GM18907 (cell line): ENCODE data around the gene CYP21A2.

Source experiments
- ATAC-seq: cut with Tn5 transposase; IDR thresholded peaks from one replicate; pipeline ENCODE4 v1.9.1; 2021; ENCODE audit warnings: mild to moderate bottlenecking, moderate library complexity; ENCODE audit not compliant: unreplicated experiment

CYP21A2 gene

DNA sequence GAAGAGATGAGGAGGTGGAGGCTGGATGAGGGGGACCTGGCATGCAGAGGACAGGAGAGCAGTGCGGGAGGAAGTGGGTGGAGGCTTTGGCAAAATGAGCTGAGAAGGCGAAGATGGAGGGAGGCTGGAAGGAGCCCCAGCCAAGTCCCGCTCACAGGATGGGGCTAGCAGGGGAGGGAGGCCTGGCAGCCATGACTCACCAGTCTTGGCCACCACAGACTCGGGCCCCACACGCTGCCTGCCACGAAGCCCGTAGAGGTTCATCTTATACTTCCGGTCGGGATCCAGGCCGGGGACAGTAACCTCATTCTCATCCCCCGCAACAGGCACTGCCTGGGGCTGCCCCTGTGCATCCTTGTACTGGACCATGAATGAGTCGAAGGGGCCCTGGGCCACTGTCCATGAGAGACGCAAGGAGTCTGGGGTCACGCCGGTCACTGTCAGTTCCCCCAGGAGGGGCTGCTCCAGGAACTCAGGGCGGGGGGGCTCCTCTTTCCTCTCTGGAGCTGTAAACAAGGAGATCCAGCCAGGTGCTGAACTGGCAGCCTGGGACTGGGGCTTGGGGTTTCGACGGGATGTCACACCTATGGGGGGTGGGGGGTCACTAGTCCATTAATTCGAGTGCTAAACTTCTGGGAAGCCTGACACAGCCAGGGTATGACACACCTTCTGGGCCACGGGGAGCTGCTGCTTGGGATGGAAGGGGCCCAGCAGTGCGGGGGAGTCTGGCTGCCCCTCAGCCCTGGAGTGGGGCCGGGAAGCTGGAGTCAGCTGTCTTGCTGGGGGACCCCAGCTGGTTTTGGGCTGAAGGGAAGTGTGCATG is 43.2 kb downstream of the CYP21A2 start:
- ATAC-seq: no peak

DNA sequence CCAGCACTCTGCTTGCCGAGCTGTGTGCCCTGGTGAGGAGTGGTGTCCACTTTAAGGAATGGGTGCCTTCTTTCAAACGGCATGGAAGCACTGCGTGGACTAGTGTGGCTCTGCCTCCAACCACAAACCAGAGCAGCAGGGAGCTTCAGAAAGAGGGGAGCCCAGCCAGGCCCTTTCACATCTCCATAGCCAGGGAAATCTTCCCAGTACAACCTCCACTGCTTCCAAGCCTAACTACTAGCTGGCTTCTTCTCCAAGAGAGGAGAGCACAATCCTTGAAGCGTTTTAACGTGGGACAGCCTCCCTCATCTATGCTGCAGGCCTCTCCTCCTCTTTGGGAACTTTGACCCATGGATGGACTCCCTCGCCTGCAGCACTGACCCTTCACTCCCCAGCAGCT is 44.3 kb downstream of the CYP21A2 start:
- ATAC-seq: no peak

DNA sequence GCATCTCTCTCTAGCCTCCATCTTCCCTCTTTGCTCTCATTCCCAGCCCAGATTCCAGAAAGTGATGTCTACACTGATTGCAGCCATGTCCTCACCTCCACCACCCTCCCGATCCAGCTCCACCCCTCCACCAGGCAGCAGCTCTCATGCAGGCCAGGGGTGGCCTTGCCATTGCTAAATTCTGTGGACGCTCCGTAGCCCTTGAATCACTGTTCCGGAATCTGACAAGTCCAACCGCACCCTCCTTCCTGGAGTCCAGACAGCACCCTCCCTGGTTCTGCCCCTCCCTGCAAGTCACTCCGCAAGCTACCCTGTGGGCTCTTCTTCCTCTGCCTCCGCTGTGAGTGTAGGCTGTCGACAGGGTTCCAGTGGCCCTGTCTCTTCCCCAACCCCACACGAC is 44.7 kb downstream of the CYP21A2 start:
- ATAC-seq: no peak

- ATAC-seq: no peak
Measured at GRCh38 chr6:32083812-32084768, 45.9 kb downstream of the CYP21A2 start.

- ATAC-seq: no peak
Measured at GRCh38 chr6:32084780-32085179, 46.6 kb downstream of the CYP21A2 start.

DNA sequence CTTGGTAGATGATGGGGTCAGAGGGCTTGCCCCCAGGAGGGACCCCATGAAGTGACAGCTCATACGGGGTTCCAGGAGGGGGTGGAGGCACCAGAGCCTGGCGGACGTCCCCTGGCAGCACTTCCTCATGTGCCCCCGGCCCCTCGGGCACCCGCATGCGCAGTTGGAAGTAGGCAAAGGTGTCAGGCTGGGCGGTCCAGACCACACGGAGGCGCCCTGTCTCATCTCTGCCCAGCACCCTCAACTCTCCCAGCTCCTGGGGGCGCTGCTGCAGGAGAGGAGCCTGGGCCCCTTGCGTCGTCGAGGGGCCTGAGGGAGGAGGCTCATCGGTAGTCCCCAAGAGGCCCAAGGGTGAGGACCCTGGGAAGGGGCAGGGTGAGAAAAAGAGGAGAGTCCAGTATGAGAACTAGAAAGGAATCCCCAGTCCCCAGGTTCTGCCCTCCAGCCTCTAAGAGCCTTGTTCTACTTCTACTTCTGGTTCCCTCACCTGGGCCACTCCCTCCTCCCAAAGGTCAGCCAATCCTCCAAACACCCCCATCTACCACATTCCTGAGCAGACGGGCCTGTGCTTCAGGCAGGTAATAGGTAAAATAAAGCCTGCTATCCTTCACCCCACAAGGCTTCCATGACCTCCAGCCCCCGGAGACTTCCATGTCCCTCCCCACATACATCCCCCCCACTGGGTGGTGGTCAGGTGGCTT is 47.7 kb downstream of the CYP21A2 start:
- no peak for ATAC-seq

DNA sequence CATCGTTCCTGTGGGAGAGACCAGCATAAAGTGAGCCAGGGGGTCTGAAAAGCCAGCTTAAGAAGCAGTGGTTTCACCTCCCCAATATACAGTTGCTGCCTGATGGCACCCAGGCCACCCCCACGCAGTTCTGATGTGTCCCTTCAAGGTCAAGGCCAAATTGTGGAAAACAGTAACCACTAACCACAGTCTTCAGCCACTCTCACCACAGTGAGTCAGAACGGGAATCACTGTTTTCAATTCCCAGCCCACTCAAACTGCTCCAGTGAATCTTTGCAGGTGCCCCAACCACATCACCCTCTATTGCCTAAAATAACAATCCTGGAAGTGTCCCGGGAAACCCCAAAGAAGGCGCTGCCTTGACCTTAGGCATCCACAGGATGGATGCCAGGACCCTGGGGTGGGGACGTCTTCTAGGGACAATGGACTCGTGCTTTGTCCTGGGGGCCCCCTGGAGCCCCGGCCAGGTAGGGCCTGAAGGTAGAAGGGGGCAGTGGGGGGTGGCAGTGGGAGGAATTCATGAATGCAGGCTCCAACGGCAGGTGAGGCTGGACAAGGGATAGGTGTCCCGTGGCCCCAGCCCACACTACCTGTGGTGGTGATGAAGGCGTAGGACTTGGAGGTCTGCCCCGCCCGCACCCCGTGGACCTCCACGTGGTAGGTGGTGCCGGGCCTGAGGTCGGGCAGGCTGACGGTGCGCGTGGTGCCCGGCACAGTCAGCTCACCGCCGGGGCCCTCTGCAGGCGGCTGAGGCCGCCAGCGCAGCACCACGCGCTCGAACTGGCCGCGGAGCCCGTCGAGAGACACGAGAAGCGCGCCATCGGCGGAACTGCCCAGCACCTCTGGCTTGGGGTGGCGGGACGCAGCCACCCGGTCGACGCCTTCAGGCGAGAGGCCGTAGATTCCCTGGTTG is 48.7 kb downstream of the CYP21A2 start:
- ATAC-seq: no peak

GRCh38 chr6:32087574-32088486 is 49.6 kb downstream of the CYP21A2 start:
- no peak for ATAC-seq

- ATAC-seq: no peak
Measured at GRCh38 chr6:32088487-32089049, 50.4 kb downstream of the CYP21A2 start.

GRCh38 chr6:32089082-32089828 is 51.0 kb downstream of the CYP21A2 start:
- no peak for ATAC-seq
